Measurements from ENCODE around the gene MBOAT2. TPM values are rescaled to one million over a fixed set of nuclear protein-coding genes. Genes with fewer than 3 reads are reported as not detected.
"Not testable (repeated sequence)": the region's sequence is repeated elsewhere in the genome, so short reads cannot be mapped to it uniquely, and the experiment has no call there.

MBOAT2 gene
- polyA plus RNA-seq, 4 donors: 1.4 to 15.8 (median 2.5) TPM

- no peaks in the 10 kb centered on the region for H3K27me3 ChIP-seq (ENCODE audit: control insufficient read depth in 3 of 3, insufficient read depth in 3 of 3, low read length in 3 of 3)
- no peaks in the 10 kb centered on the region for H3K9me3 ChIP-seq (ENCODE audit: control insufficient read depth in 2 of 2, insufficient read depth in 1 of 2, low read depth in 1 of 2, low read length in 1 of 2)
- no peak overlapping the region for H3K27ac ChIP-seq (ENCODE audit: low read depth in 1 of 3, low read length in 2 of 3)
- 90 to 95% (median 93%) methylated on average over 8 of the region's 8 CpGs for WGBS, 3 donors
- DNase-seq: no peak
- no peak for FAIRE-seq
- peaks cover 0 to 4% (median 0%) of the 10 kb centered on the region in 3 donors for H3K36me3 ChIP-seq (ENCODE audit: control insufficient read depth in 3 of 3, insufficient read depth in 2 of 3, low read depth in 1 of 3, low read length in 3 of 3)
- no peaks in the 10 kb centered on the region for H3K4me1 ChIP-seq (ENCODE audit: control insufficient read depth in 3 of 3, insufficient read depth in 2 of 3, low read depth in 1 of 3, low read length in 2 of 3)
- no peak overlapping the region for H3K4me3 ChIP-seq (ENCODE audit: low read depth in 1 of 3, low read length in 3 of 3)
Measured at GRCh38 chr2:8926356-8926755, 77.1 kb downstream of the MBOAT2 start.

GRCh38 chr2:8925411-8925810 is 78.1 kb downstream of the MBOAT2 start:
- FAIRE-seq: no peak
- peak in 1 of 2 donors; percentile 1 for DNase-seq

GRCh38 chr2:8923183-8923582 is 80.3 kb downstream of the MBOAT2 start:
- DNase-seq: no peak
- Histone ChIP-seq H3K36me3 (ENCODE audit: control insufficient read depth in 3 of 3, insufficient read depth in 2 of 3, low read depth in 1 of 3, low read length in 3 of 3) (peaks cover 0 to 2% (median 0%) of the 10 kb centered on the region in 3 donors), H3K9me3 (ENCODE audit: control insufficient read depth in 2 of 2, insufficient read depth in 1 of 2, low read depth in 1 of 2, low read length in 1 of 2) (no peaks in the 10 kb centered on the region), H3K4me1 (ENCODE audit: control insufficient read depth in 3 of 3, insufficient read depth in 2 of 3, low read depth in 1 of 3, low read length in 2 of 3) (no peaks in the 10 kb centered on the region), H3K27me3 (ENCODE audit: control insufficient read depth in 3 of 3, insufficient read depth in 3 of 3, low read length in 3 of 3) (no peaks in the 10 kb centered on the region), H3K27ac (ENCODE audit: low read depth in 1 of 3, low read length in 2 of 3) (no peak overlapping the region), H3K4me3 (ENCODE audit: low read depth in 1 of 3, low read length in 3 of 3) (no peak overlapping the region)
- 92 to 96% (median 93%) methylated on average over 1 of the region's 1 CpG for WGBS, 3 donors
- no peak for FAIRE-seq

More at GRCh38 chr2:8925411-8925810, 78.1 kb downstream of the MBOAT2 start:
- Histone ChIP-seq H3K27me3 (ENCODE audit: control insufficient read depth in 3 of 3, insufficient read depth in 3 of 3, low read length in 3 of 3) (no peaks in the 10 kb centered on the region), H3K4me3 (ENCODE audit: low read depth in 1 of 3, low read length in 3 of 3) (no peak overlapping the region), H3K27ac (ENCODE audit: low read depth in 1 of 3, low read length in 2 of 3) (no peak overlapping the region), H3K4me1 (ENCODE audit: control insufficient read depth in 3 of 3, insufficient read depth in 2 of 3, low read depth in 1 of 3, low read length in 2 of 3) (no peaks in the 10 kb centered on the region), H3K36me3 (ENCODE audit: control insufficient read depth in 3 of 3, insufficient read depth in 2 of 3, low read depth in 1 of 3, low read length in 3 of 3) (peaks cover 0 to 4% (median 0%) of the 10 kb centered on the region in 3 donors), H3K9me3 (ENCODE audit: control insufficient read depth in 2 of 2, insufficient read depth in 1 of 2, low read depth in 1 of 2, low read length in 1 of 2) (no peaks in the 10 kb centered on the region)
- 41 to 74% (median 44%) methylated on average over 2 of the region's 2 CpGs for WGBS, 3 donors

GRCh38 chr2:8922431-8922830 is 81.1 kb downstream of the MBOAT2 start:
- H3K4me1 ChIP-seq (ENCODE audit: control insufficient read depth in 3 of 3, insufficient read depth in 2 of 3, low read depth in 1 of 3, low read length in 2 of 3): no peaks in the 10 kb centered on the region
- H3K4me3 ChIP-seq (ENCODE audit: low read depth in 1 of 3, low read length in 3 of 3): no peak overlapping the region
- FAIRE-seq (no peak), DNase-seq (peak in 1 of 2 donors; percentile 9)
- H3K27ac ChIP-seq (ENCODE audit: low read depth in 1 of 3, low read length in 2 of 3): no peak overlapping the region
- whole genome bisulfite sequencing, 3 donors: 26 to 76% (median 62%) methylated on average over 3 of the region's 3 CpGs
- H3K9me3 ChIP-seq (ENCODE audit: control insufficient read depth in 2 of 2, insufficient read depth in 1 of 2, low read depth in 1 of 2, low read length in 1 of 2): no peaks in the 10 kb centered on the region
- peaks cover 0 to 2% (median 0%) of the 10 kb centered on the region in 3 donors for H3K36me3 ChIP-seq (ENCODE audit: control insufficient read depth in 3 of 3, insufficient read depth in 2 of 3, low read depth in 1 of 3, low read length in 3 of 3)
- H3K27me3 ChIP-seq (ENCODE audit: control insufficient read depth in 3 of 3, insufficient read depth in 3 of 3, low read length in 3 of 3): no peaks in the 10 kb centered on the region

GRCh38 chr2:8918412-8918811 is 85.1 kb downstream of the MBOAT2 start:
- no peak overlapping the region for H3K27ac ChIP-seq (ENCODE audit: low read depth in 1 of 3, low read length in 2 of 3)
- FAIRE-seq (no peak), DNase-seq (peak; percentile 19 to 63)

GRCh38 chr2:8915941-8916340 is 87.5 kb downstream of the MBOAT2 start:
- H3K9me3 ChIP-seq (ENCODE audit: control insufficient read depth in 2 of 2, insufficient read depth in 1 of 2, low read depth in 1 of 2, low read length in 1 of 2): peaks cover 0 to 6% of the 10 kb centered on the region in 2 donors
- FAIRE-seq: no peak
- no peaks in the 10 kb centered on the region for H3K36me3 ChIP-seq (ENCODE audit: control insufficient read depth in 3 of 3, insufficient read depth in 2 of 3, low read depth in 1 of 3, low read length in 3 of 3)
- 92 to 97% (median 95%) methylated on average over 4 of the region's 4 CpGs for WGBS, 3 donors
- H3K4me1 ChIP-seq (ENCODE audit: control insufficient read depth in 3 of 3, insufficient read depth in 2 of 3, low read depth in 1 of 3, low read length in 2 of 3): no peaks in the 10 kb centered on the region
- H3K4me3 ChIP-seq (ENCODE audit: low read depth in 1 of 3, low read length in 3 of 3): no peak overlapping the region
- no peak overlapping the region for H3K27ac ChIP-seq (ENCODE audit: low read depth in 1 of 3, low read length in 2 of 3)
- DNase-seq: no peak
- H3K27me3 ChIP-seq (ENCODE audit: control insufficient read depth in 3 of 3, insufficient read depth in 3 of 3, low read length in 3 of 3): no peaks in the 10 kb centered on the region

More at GRCh38 chr2:8918412-8918811, 85.1 kb downstream of the MBOAT2 start:
- 25 to 59% (median 42%) methylated on average over 1 of the region's 1 CpG for WGBS, 3 donors
- Histone ChIP-seq H3K4me3 (ENCODE audit: low read depth in 1 of 3, low read length in 3 of 3) (no peak overlapping the region), H3K4me1 (ENCODE audit: control insufficient read depth in 3 of 3, insufficient read depth in 2 of 3, low read depth in 1 of 3, low read length in 2 of 3) (no peaks in the 10 kb centered on the region), H3K27me3 (ENCODE audit: control insufficient read depth in 3 of 3, insufficient read depth in 3 of 3, low read length in 3 of 3) (no peaks in the 10 kb centered on the region), H3K36me3 (ENCODE audit: control insufficient read depth in 3 of 3, insufficient read depth in 2 of 3, low read depth in 1 of 3, low read length in 3 of 3) (no peaks in the 10 kb centered on the region), H3K9me3 (ENCODE audit: control insufficient read depth in 2 of 2, insufficient read depth in 1 of 2, low read depth in 1 of 2, low read length in 1 of 2) (no peaks in the 10 kb centered on the region)

- not testable (repeated sequence) for FAIRE-seq
Measured at GRCh38 chr2:8913767-8914166, 89.7 kb downstream of the MBOAT2 start.

GRCh38 chr2:8907764-8908288 is 95.7 kb downstream of the MBOAT2 start:
- Histone ChIP-seq H3K4me1 (ENCODE audit: control insufficient read depth in 3 of 3, insufficient read depth in 2 of 3, low read depth in 1 of 3, low read length in 2 of 3) (no peaks in the 10 kb centered on the region), H3K27me3 (ENCODE audit: control insufficient read depth in 3 of 3, insufficient read depth in 3 of 3, low read length in 3 of 3) (no peaks in the 10 kb centered on the region), H3K36me3 (ENCODE audit: control insufficient read depth in 3 of 3, insufficient read depth in 2 of 3, low read depth in 1 of 3, low read length in 3 of 3) (peaks cover 0 to 2% (median 0%) of the 10 kb centered on the region in 3 donors), H3K4me3 (ENCODE audit: low read depth in 1 of 3, low read length in 3 of 3) (no peak overlapping the region), H3K9me3 (ENCODE audit: control insufficient read depth in 2 of 2, insufficient read depth in 1 of 2, low read depth in 1 of 2, low read length in 1 of 2) (peaks cover 0 to 17% of the 10 kb centered on the region in 2 donors), H3K27ac (ENCODE audit: low read depth in 1 of 3, low read length in 2 of 3) (no peak overlapping the region)
- DNase-seq (no peak), FAIRE-seq (no peak)
- 79 to 96% (median 85%) methylated on average over 3 of the region's 3 CpGs for WGBS, 3 donors

More at GRCh38 chr2:8913767-8914166, 89.7 kb downstream of the MBOAT2 start:
- not testable (repeated sequence) for H3K4me1 ChIP-seq (ENCODE audit: control insufficient read depth in 3 of 3, insufficient read depth in 2 of 3, low read depth in 1 of 3, low read length in 2 of 3); H3K27ac ChIP-seq (ENCODE audit: low read depth in 1 of 3, low read length in 2 of 3); DNase-seq; H3K36me3 ChIP-seq (ENCODE audit: control insufficient read depth in 3 of 3, insufficient read depth in 2 of 3, low read depth in 1 of 3, low read length in 3 of 3); H3K27me3 ChIP-seq (ENCODE audit: control insufficient read depth in 3 of 3, insufficient read depth in 3 of 3, low read length in 3 of 3); H3K9me3 ChIP-seq (ENCODE audit: control insufficient read depth in 2 of 2, insufficient read depth in 1 of 2, low read depth in 1 of 2, low read length in 1 of 2); H3K4me3 ChIP-seq (ENCODE audit: low read depth in 1 of 3, low read length in 3 of 3)
- WGBS, 3 donors: 93 to 97% (median 94%) methylated on average over 5 of the region's 5 CpGs

- WGBS, 3 donors: 87 to 92% (median 87%) methylated on average over 7 of the region's 7 CpGs
- H3K4me1 ChIP-seq (ENCODE audit: control insufficient read depth in 3 of 3, insufficient read depth in 2 of 3, low read depth in 1 of 3, low read length in 2 of 3); FAIRE-seq; H3K27me3 ChIP-seq (ENCODE audit: control insufficient read depth in 3 of 3, insufficient read depth in 3 of 3, low read length in 3 of 3); H3K36me3 ChIP-seq (ENCODE audit: control insufficient read depth in 3 of 3, insufficient read depth in 2 of 3, low read depth in 1 of 3, low read length in 3 of 3); DNase-seq; H3K27ac ChIP-seq (ENCODE audit: low read depth in 1 of 3, low read length in 2 of 3); H3K4me3 ChIP-seq (ENCODE audit: low read depth in 1 of 3, low read length in 3 of 3): not testable (repeated sequence)
- peaks cover 0 to 12% of the 10 kb centered on the region in 2 donors for H3K9me3 ChIP-seq (ENCODE audit: control insufficient read depth in 2 of 2, insufficient read depth in 1 of 2, low read depth in 1 of 2, low read length in 1 of 2)
Measured at GRCh38 chr2:8903924-8904323, 99.6 kb downstream of the MBOAT2 start.

Measured in small intestine (tissue), 7 donors.